Measurements from ENCODE around the gene SEMA6D.

DNA sequence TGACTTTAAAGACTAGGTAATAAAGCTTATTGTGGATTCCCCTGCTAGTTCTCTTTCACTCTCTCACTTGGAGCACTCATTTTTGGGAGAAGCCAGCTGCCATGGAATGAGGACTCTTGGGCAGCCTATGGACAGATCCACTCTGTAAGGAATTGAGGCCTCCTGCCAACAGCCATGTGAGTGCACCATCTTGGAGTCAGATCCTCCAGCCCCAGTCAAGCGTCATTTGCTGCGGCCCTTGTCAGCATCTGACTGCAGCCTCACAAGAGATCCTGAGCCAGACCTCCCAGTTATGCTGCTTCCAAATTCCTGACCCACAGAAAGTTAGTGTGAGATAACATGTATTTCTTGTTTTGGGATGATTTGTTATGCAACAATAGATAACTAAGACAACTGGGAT lies 101.9 kb downstream of the SEMA6D start:
- TF ChIP-seq, protein P1, sequence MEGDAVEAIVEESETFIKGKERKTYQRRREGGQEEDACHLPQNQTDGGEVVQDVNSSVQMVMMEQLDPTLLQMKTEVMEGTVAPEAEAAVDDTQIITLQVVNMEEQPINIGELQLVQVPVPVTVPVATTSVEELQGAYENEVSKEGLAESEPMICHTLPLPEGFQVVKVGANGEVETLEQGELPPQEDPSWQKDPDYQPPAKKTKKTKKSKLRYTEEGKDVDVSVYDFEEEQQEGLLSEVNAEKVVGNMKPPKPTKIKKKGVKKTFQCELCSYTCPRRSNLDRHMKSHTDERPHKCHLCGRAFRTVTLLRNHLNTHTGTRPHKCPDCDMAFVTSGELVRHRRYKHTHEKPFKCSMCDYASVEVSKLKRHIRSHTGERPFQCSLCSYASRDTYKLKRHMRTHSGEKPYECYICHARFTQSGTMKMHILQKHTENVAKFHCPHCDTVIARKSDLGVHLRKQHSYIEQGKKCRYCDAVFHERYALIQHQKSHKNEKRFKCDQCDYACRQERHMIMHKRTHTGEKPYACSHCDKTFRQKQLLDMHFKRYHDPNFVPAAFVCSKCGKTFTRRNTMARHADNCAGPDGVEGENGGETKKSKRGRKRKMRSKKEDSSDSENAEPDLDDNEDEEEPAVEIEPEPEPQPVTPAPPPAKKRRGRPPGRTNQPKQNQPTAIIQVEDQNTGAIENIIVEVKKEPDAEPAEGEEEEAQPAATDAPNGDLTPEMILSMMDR (IDR thresholded peaks at IDR 0.05; ENCODE audit: low read depth, low read length, poor library complexity, severe bottlenecking), result no peak
- TF ChIP-seq EZH2phosphoT487 (IDR thresholded peaks at IDR 0.05; ENCODE audit: borderline replicate concordance, low read length), result no peak
